ENCODE data around the gene SYTL3.

- TF ChIP-seq CTCF (IDR thresholded peaks at IDR 0.05): no peak
- TF ChIP-seq POLR2A (IDR thresholded peaks at IDR 0.05): no peak
Measured at GRCh38 chr6:158764183-158764849, 114.5 kb downstream of the SYTL3 start.

Measured in body of pancreas (tissue), 4 donors.